Endothelial cell of umbilical vein (primary cell): ENCODE data around the gene MAN2B1. TPM values are rescaled to one million over a fixed set of nuclear protein-coding genes. Genes with fewer than 3 reads are reported as not detected.

ENCODE experiments used
- BruUV-seq: library from RNA; stranded (reverse); fragments of 400-500 nt; replicated peaks from 2 replicates; lab custom pipeline; 2021; lab: Mats Ljungman, UMichigan
- CTCF ChIA-PET: fragments of 300-600, 350-600 bp; sonication (Branson Sonifier 250); formaldehyde crosslinking; loops from one replicate; lab custom pipeline; 2021; ENCODE audit warnings: antibody characterized with exemption, inconsistent platforms; lab: Charles Lee
- POLR2A ChIA-PET: fragments of 300-600, 350-600 bp; sonication (Branson Sonifier 250); formaldehyde crosslinking; loops from one replicate; lab custom pipeline; 2021; ENCODE audit warnings: antibody characterized with exemption, inconsistent platforms; lab: Charles Lee
- DNase-seq: peaks from one replicate; pipeline ENCODE4 v3.0.0-alpha.2; 2011; ENCODE audit warnings: low read depth, low spot score
- FAIRE-seq: peaks from 2 replicates; lab custom pipeline; 2011; peaks lifted over from hg19 to GRCh38; lab: Jason Lieb, UNC
- H2AFZ ChIP-seq: 2 replicates; pipeline ENCODE4 v1.6.0; 2012; ENCODE audit warnings: low read depth, low read length, control low read depth, inconsistent platforms
- H3K27ac ChIP-seq: 2 replicates; pipeline ENCODE4 v1.5.1; 2011; ENCODE audit warnings: low read depth, mild to moderate bottlenecking, control low read depth, low read length, moderate library complexity; ENCODE audit not compliant: insufficient read depth
- H3K27me3 ChIP-seq, 2 experiments: 2 replicates each; pipeline versions ENCODE4 v1.6.0 to v1.6.1; 2011; ENCODE audit warnings: low read length in 2 of 2, mixed read lengths in 1 of 2; ENCODE audit not compliant: control insufficient read depth in 2 of 2, insufficient read depth in 2 of 2
- H3K36me3 ChIP-seq, 2 experiments: 2 replicates in 1 of 2; 3 replicates in 1 of 2; pipeline ENCODE4 v1.5.1; 2011; ENCODE audit warnings: low read length in 2 of 2, mild to moderate bottlenecking in 1 of 2, moderate library complexity in 1 of 2; ENCODE audit not compliant: control insufficient read depth in 2 of 2, insufficient read depth in 2 of 2; ENCODE audit errors: extremely low read depth in 1 of 2
- H3K4me1 ChIP-seq: 3 replicates; pipeline ENCODE4 v1.5.1; 2011; ENCODE audit warnings: mild to moderate bottlenecking, low read length; ENCODE audit not compliant: control insufficient read depth, insufficient read depth; ENCODE audit errors: extremely low read depth
- H3K4me2 ChIP-seq: 2 replicates; pipeline ENCODE4 v1.6.1; 2011; ENCODE audit warnings: low read length, control low read depth, mixed read lengths; ENCODE audit not compliant: insufficient read depth
- H3K4me3 ChIP-seq, 3 experiments: fragments of 200-600 bp in 1 of 3; sonication (generic), shearing (Covaris generic) in 1 of 3; replicated peaks in 1 of 3; 2 replicates each; pipeline ENCODE4 v1.5.1; 2011 to 2016; ENCODE audit warnings: control low read depth in 3 of 3, low read length in 3 of 3, mild to moderate bottlenecking in 2 of 3, inconsistent platforms in 1 of 3, low read depth in 1 of 3, moderate library complexity in 1 of 3; ENCODE audit not compliant: insufficient read depth in 1 of 3
- H3K79me2 ChIP-seq: 2 replicates; pipeline ENCODE4 v1.6.0; 2012; ENCODE audit warnings: low read length, inconsistent platforms; ENCODE audit not compliant: control insufficient read depth, insufficient read depth
- H3K9ac ChIP-seq: replicated peaks from 2 replicates; pipeline ENCODE3; 2011; ENCODE audit warnings: low read length, control low read depth; ENCODE audit not compliant: insufficient read depth; ENCODE audit errors: extremely low read depth
- H3K9me1 ChIP-seq: replicated peaks from 3 replicates; pipeline ENCODE4 v1.6.0; 2011; ENCODE audit warnings: mild to moderate bottlenecking, low read length; ENCODE audit not compliant: control insufficient read depth, insufficient read depth; ENCODE audit errors: extremely low read depth
- H3K9me3 ChIP-seq: replicated peaks from 2 replicates; pipeline ENCODE4 v1.5.1; 2012; ENCODE audit warnings: low read length, inconsistent platforms; ENCODE audit not compliant: control insufficient read depth, insufficient read depth
- H4K20me1 ChIP-seq: replicated peaks from 2 replicates; pipeline ENCODE3; 2011; ENCODE audit warnings: mild to moderate bottlenecking, low read length; ENCODE audit not compliant: control insufficient read depth, insufficient read depth; ENCODE audit errors: extremely low read depth
- EZH2 ChIP-seq: IDR thresholded peaks from 2 replicates; pipeline ENCODE4 v1.6.1; 2012; ENCODE audit warnings: borderline replicate concordance, low read depth, mild to moderate bottlenecking, moderate library complexity, low read length, inconsistent platforms; ENCODE audit not compliant: severe bottlenecking
- FOS ChIP-seq: IDR thresholded peaks from 2 replicates; pipeline ENCODE4 v1.6.1; 2011; ENCODE audit warnings: mild to moderate bottlenecking, low read length, moderate library complexity, borderline replicate concordance; ENCODE audit not compliant: insufficient read depth
- GATA2 ChIP-seq: IDR thresholded peaks from 2 replicates; pipeline ENCODE4 v1.7.0; 2011; ENCODE audit warnings: low read depth, mild to moderate bottlenecking, moderate library complexity, mixed read lengths, low read length; ENCODE audit not compliant: insufficient read length, insufficient read depth
- JUN ChIP-seq: IDR thresholded peaks from 2 replicates; pipeline ENCODE4 v1.6.1; 2011; ENCODE audit warnings: borderline replicate concordance, low read depth; ENCODE audit not compliant: insufficient read length, insufficient read depth
- MAX ChIP-seq: IDR thresholded peaks from 2 replicates; pipeline ENCODE4 v1.6.1; 2011; ENCODE audit not compliant: insufficient read depth, insufficient read length
- MYC ChIP-seq: IDR thresholded peaks from one replicate; pipeline ENCODE4 v1.6.1; 2011; ENCODE audit warnings: mild to moderate bottlenecking, low read depth, low read length
- POLR2A ChIP-seq: IDR thresholded peaks from 2 replicates; pipeline ENCODE4 v1.6.1; 2012; ENCODE audit warnings: low read depth, mild to moderate bottlenecking, control low read depth, low read length
- POLR2AphosphoS5 ChIP-seq: IDR thresholded peaks from 2 replicates; pipeline ENCODE4 v1.6.1; 2012; ENCODE audit warnings: low read depth, mild to moderate bottlenecking, control low read depth, low read length, moderate library complexity; ENCODE audit not compliant: insufficient read depth
- dilution Hi-C: fragments of 300-500 bp; cut with MboI; formaldehyde crosslinking; loops from one replicate; pipeline ENCODE4 v1.15.0; 2019; ENCODE audit warnings: low sequenced_read_pairs; ENCODE audit not compliant: extremely low pct_ligation_motif_present
- intact Hi-C: fragments of 100-400 bp; cut with micrococcal nuclease; formaldehyde crosslinking; loops from one replicate; pipeline ENCODE4 v1.10.0; 2022
- polyA plus RNA-seq, 4 experiments: library from polyadenylated mRNA; depleted of rRNA in 3 of 4; stranded (reverse) in 3 of 4; unstranded in 1 of 4; fragments of >200 nt; gene quantifications; 2 replicates each; pipeline versions ENCODE4 v1.2.1 to v1.2.3, GENCODE V29; 2011 to 2012; ENCODE audit warnings: missing spikeins in 1 of 4
- total RNA-seq: library from RNA; stranded (reverse); gene quantifications from 2 replicates; pipeline ENCODE4 v1.2.3, GENCODE V29; 2021
- TF ChIP-seq, protein P1 (sequence below), 2 donors: IDR thresholded peaks; 1 replicate in 1 of 2; 2 replicates in 1 of 2; pipeline ENCODE4 v1.5.1; 2011; ENCODE audit warnings: low read length in 2 of 2, mild to moderate bottlenecking in 2 of 2, moderate library complexity in 2 of 2, control low read depth in 1 of 2, inconsistent platforms in 1 of 2, low read depth in 1 of 2; ENCODE audit not compliant: insufficient read depth in 1 of 2; ENCODE audit errors: extremely low read depth in 1 of 2

MAN2B1 gene
- total and polyA plus RNA-seq, 2 donors (not counting 3 experiments of a cell fraction or from before 2014, with no cell fraction given): 64.4 to 76.8 TPM

- no peak overlapping the region for H3K27ac ChIP-seq
- no peaks in the 10 kb centered on the region for H4K20me1 ChIP-seq
- no peaks in the 10 kb centered on the region for H3K9me3 ChIP-seq
- TF ChIP-seq POLR2A (no peak), GATA2 (no peak), JUN (no peak), MAX (no peak), MYC (no peak), FOS (no peak), EZH2 (no peak), POLR2AphosphoS5 (no peak)
- TF ChIP-seq, protein P1, sequence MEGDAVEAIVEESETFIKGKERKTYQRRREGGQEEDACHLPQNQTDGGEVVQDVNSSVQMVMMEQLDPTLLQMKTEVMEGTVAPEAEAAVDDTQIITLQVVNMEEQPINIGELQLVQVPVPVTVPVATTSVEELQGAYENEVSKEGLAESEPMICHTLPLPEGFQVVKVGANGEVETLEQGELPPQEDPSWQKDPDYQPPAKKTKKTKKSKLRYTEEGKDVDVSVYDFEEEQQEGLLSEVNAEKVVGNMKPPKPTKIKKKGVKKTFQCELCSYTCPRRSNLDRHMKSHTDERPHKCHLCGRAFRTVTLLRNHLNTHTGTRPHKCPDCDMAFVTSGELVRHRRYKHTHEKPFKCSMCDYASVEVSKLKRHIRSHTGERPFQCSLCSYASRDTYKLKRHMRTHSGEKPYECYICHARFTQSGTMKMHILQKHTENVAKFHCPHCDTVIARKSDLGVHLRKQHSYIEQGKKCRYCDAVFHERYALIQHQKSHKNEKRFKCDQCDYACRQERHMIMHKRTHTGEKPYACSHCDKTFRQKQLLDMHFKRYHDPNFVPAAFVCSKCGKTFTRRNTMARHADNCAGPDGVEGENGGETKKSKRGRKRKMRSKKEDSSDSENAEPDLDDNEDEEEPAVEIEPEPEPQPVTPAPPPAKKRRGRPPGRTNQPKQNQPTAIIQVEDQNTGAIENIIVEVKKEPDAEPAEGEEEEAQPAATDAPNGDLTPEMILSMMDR (IDR thresholded peaks at IDR 0.05; ENCODE audit: extremely low read depth in 1 of 2, insufficient read depth in 1 of 2, low read depth in 1 of 2, low read length in 2 of 2): no peak
- CTCF ChIA-PET: interaction anchor here (0.9 to 2.2 kb wide), 3 partner anchors 9 to 72 kb away, joined by 3 to 6 read pairs (median 3); a partner anchor contains a TSS
- H3K4me2 ChIP-seq: no peak overlapping the region
- H3K9me1 ChIP-seq: no peaks in the 10 kb centered on the region
- intact Hi-C loops (no loop called here), dilution Hi-C loops (no loop called here)
- POLR2A ChIA-PET: no interaction called here
- BruUV-seq: no TSS peak
- H3K36me3 ChIP-seq: no peaks in the 10 kb centered on the region
- no peak for FAIRE-seq
- H3K4me3 ChIP-seq: no peak overlapping the region
- no peaks in the 10 kb centered on the region for H3K4me1 ChIP-seq
- H3K79me2 ChIP-seq: no peaks in the 10 kb centered on the region
- DNase-seq: no peak
- H2AFZ ChIP-seq: no peak overlapping the region
- H3K27me3 ChIP-seq: no peaks in the 10 kb centered on the region
- H3K9ac ChIP-seq: no peak overlapping the region
Measured at GRCh38 chr19:12685831-12686230, 19.3 kb upstream of the MAN2B1 start.
